ENCODE results near the gene VSIR. TPM values are rescaled to one million over a fixed set of nuclear protein-coding genes. Genes with fewer than 3 reads are reported as not detected.
A peak's percentile ranks its signal among the peaks of the same experiment; 100 is the strongest.

VSIR gene
- total RNA-seq, 1 donor from 2014 or later, result 9.1 TPM

DNA sequence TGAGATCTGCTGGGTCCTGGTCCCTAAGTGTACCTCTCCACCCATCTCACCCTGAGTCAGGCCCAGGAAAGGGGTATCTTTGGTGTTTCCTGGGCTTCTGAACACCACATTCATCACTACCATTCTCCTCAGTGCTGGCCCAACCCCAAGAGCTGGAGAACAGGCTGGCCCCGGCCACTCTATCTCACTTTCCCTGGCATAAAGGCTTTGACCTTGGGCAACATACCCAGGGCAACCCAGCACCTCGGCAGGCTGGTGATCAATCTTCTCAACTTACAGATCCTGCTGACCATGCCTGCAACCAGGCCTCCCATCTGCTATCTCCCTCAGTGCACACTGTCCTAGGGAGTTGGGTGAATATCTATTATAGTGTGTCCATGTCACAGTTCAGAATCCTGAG, 2.1 kb downstream of the VSIR start:
- DNase-seq (ENCODE audit: low spot score in 2 of 2, unreplicated experiment in 2 of 2), result no peak
- H3K36me3 Mint-ChIP-seq, result no peaks in the 10 kb centered on the region
- H3K4me3 Mint-ChIP-seq, result no peak overlapping the region
- peaks cover 24% of the 10 kb centered on the region for H3K4me1 Mint-ChIP-seq
- H3K9me3 Mint-ChIP-seq, result no peaks in the 10 kb centered on the region
- no peaks in the 10 kb centered on the region for H3K27me3 Mint-ChIP-seq (ENCODE audit: low read depth)
- no peak overlapping the region for H3K27ac Mint-ChIP-seq
- TF ChIP-seq, protein P1, sequence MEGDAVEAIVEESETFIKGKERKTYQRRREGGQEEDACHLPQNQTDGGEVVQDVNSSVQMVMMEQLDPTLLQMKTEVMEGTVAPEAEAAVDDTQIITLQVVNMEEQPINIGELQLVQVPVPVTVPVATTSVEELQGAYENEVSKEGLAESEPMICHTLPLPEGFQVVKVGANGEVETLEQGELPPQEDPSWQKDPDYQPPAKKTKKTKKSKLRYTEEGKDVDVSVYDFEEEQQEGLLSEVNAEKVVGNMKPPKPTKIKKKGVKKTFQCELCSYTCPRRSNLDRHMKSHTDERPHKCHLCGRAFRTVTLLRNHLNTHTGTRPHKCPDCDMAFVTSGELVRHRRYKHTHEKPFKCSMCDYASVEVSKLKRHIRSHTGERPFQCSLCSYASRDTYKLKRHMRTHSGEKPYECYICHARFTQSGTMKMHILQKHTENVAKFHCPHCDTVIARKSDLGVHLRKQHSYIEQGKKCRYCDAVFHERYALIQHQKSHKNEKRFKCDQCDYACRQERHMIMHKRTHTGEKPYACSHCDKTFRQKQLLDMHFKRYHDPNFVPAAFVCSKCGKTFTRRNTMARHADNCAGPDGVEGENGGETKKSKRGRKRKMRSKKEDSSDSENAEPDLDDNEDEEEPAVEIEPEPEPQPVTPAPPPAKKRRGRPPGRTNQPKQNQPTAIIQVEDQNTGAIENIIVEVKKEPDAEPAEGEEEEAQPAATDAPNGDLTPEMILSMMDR (IDR thresholded peaks at IDR 0.05; ENCODE audit: unreplicated experiment), result no peak

DNA sequence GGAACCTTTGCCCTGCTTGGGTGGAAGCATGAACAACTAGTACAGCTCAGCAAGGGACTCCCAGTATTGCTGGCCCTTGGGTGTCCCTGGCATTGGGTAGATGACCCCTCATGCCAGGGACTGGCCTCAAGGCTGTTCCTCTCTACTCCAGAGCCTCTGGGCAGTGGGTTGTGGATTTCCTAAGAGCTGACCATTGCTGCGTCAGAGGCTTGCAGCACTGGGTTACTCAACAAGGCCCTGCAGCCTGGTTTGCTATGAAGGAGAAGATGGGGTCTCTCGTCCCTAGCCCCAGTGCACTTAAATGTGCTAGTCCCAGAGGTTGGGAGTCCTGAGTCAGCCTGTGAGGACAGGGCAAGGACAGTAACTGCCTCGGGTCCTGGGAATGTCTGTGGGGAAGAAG, 2.5 kb downstream of the VSIR start:
- Mint-ChIP-seq H3K27ac (no peak overlapping the region), H3K36me3 (no peaks in the 10 kb centered on the region), H3K27me3 (ENCODE audit: low read depth) (no peaks in the 10 kb centered on the region), H3K9me3 (no peaks in the 10 kb centered on the region), H3K4me1 (peaks cover 26% of the 10 kb centered on the region), H3K4me3 (no peak overlapping the region)
- TF ChIP-seq, protein P1 (IDR thresholded peaks at IDR 0.05; ENCODE audit: unreplicated experiment), result no peak
- DNase-seq (ENCODE audit: low spot score in 2 of 2, unreplicated experiment in 2 of 2), result no peak

DNA sequence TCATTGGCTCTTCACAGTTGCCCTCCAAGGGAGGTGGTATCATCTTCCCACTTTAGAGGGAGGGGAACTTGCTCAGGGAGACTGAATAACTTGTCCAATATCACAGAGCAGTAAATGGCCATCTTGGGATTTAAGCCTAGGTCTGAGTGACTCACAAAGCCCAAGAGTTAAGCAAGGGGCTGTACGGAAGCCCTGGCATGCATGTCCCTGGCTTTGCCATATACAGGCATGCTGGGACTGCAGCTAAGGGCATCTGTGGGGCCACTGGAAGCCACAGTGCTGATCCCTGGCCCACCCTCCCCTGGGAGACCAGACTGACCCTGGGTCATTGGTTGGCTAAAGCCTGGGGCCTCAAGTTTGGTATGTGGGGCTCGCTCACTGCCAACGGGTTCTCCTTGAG, 3.1 kb downstream of the VSIR start:
- H3K27ac Mint-ChIP-seq, result peak overlapping the region; percentile 75
- no peaks in the 10 kb centered on the region for H3K36me3 Mint-ChIP-seq
- H3K4me3 Mint-ChIP-seq, result no peak overlapping the region
- H3K9me3 Mint-ChIP-seq, result no peaks in the 10 kb centered on the region
- no peak for DNase-seq (ENCODE audit: low spot score in 2 of 2, unreplicated experiment in 2 of 2)
- TF ChIP-seq, protein P1 (IDR thresholded peaks at IDR 0.05; ENCODE audit: unreplicated experiment), result no peak
- H3K4me1 Mint-ChIP-seq, result peaks cover 32% of the 10 kb centered on the region
- H3K27me3 Mint-ChIP-seq (ENCODE audit: low read depth), result no peaks in the 10 kb centered on the region

DNA sequence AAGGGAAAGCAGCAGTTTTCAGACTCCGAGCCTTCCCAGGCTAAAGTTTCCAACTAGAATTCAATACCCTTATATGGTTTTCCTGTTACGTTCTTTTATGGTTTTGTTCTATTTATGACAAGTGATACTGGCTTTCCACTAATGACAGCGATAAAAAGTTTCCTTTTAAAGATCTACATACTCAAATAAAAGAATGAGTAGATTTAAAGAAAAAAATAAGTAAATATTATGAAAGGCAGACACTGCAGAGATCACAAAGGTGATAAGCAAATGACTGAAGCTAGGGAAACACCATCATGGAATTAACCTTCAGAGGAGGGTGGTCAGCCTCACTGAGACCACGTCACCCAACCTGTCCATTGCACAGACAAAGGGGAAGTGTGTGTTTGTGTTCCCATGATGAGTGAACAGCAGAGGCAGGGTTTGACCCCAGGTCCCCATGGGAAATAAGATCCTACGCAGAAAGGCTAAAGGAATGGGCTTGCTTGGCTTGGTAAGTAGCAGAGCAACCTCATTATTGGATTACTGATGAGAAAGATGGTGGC, 4.0 kb downstream of the VSIR start:
- TF ChIP-seq, protein P1 (IDR thresholded peaks at IDR 0.05; ENCODE audit: unreplicated experiment), result no peak
- no peaks in the 10 kb centered on the region for H3K9me3 Mint-ChIP-seq
- H3K27ac Mint-ChIP-seq, result peak overlapping the region; percentile 85
- H3K4me3 Mint-ChIP-seq, result no peak overlapping the region
- DNase-seq (ENCODE audit: low spot score in 2 of 2, unreplicated experiment in 2 of 2), result no peak
- H3K27me3 Mint-ChIP-seq (ENCODE audit: low read depth), result no peaks in the 10 kb centered on the region
- H3K4me1 Mint-ChIP-seq, result peaks cover 33% of the 10 kb centered on the region
- no peaks in the 10 kb centered on the region for H3K36me3 Mint-ChIP-seq

DNA sequence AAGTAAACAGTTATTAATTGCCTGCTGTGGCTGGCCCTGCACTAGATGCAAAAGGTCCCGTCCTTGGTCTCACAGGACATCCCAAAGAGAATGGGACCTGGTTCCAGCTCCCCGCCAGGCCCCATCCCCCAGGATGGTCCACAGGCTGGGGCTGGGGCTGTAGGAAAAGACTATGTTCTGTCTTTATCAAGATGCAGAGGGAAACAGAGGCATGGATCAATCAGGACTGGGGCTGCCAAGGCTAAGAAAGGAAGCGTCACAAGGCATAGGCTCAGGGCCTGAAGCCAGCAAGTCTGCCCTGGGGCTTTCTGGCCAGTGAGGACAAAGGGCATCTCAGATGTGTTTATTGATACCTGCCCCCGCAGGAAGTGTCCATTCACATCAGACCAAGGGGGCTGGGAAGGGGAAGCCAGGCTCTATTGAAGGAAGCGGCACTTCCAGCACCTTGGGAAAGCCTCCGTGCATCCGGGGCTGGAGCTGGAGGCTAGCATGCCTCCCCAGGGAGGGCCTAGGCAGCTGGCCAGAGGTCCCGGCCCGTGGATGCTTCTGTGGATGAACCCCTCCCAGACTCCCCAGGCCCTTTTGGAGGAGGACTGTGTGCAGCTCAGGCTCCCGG, 5.8 kb downstream of the VSIR start:
- H3K36me3 Mint-ChIP-seq, result no peaks in the 10 kb centered on the region
- H3K27me3 Mint-ChIP-seq (ENCODE audit: low read depth), result no peaks in the 10 kb centered on the region
- H3K4me3 Mint-ChIP-seq, result no peak overlapping the region
- peaks cover 34% of the 10 kb centered on the region for H3K4me1 Mint-ChIP-seq
- peak overlapping the region; percentile 87 for H3K27ac Mint-ChIP-seq
- no peak for DNase-seq (ENCODE audit: low spot score in 2 of 2, unreplicated experiment in 2 of 2)
- no peaks in the 10 kb centered on the region for H3K9me3 Mint-ChIP-seq
- TF ChIP-seq, protein P1 (IDR thresholded peaks at IDR 0.05; ENCODE audit: unreplicated experiment), result no peak

All from mesothelial cell of epicardium (in vitro differentiated cells).